ENCODE data around the gene ATP11A.
A peak's percentile ranks its signal among the peaks of the same experiment; 100 is the strongest.

Gene ATP11A

GRCh38 chr13:112911883-112912282, 222.0 kb downstream of the ATP11A start:
- TF ChIP-seq ZSCAN4 (tag by site-specific recombination; IDR thresholded peaks at IDR 0.05) = no peak
- 0 out of 2 replicates have a peak, but pooled peaks have one; percentile 23 for TF ChIP-seq SCRT2 (tag by site-specific recombination; IDR thresholded peaks at IDR 0.05)
- no peak for TF ChIP-seq ZNF521 (tag by site-specific recombination; IDR thresholded peaks at IDR 0.05)
- no peaks in the 10 kb centered on the region; a peak in 1 of 3 replicates for H3K36me3 ChIP-seq (ENCODE audit: control insufficient read depth in 2 of 2, insufficient read depth in 1 of 2, low read length in 2 of 2)
- no peak overlapping the region for H3K27ac ChIP-seq (ENCODE audit: extremely low read depth, low read depth, low read length)
- no peaks in the 10 kb centered on the region for H3K9me3 ChIP-seq (ENCODE audit: control insufficient read depth, insufficient read depth, low read depth, low read length)
- POLR2A ChIA-PET = no interaction called here
- CTCF ChIA-PET = interaction anchor here (0.5 to 0.6 kb wide), 2 partner anchors 20 to 373 kb away, joined by 3 read pairs; no protein-coding TSS in a partner anchor
- H3K4me1 ChIP-seq (ENCODE audit: control insufficient read depth, insufficient read depth, low read length) = no peaks in the 10 kb centered on the region
- H3K4me3 ChIP-seq (ENCODE audit: low read depth, low read length) = no peak overlapping the region

GRCh38 chr13:112912726-112913440, 223.0 kb downstream of the ATP11A start:
- Histone ChIP-seq H3K27ac (ENCODE audit: extremely low read depth, low read depth, low read length) (no peak overlapping the region), H3K4me1 (ENCODE audit: control insufficient read depth, insufficient read depth, low read length) (no peaks in the 10 kb centered on the region), H3K36me3 (ENCODE audit: control insufficient read depth in 2 of 2, insufficient read depth in 1 of 2, low read length in 2 of 2) (no peaks in the 10 kb centered on the region; a peak in 1 of 3 replicates), H3K4me3 (ENCODE audit: low read depth, low read length) (no peak overlapping the region), H3K9me3 (ENCODE audit: control insufficient read depth, insufficient read depth, low read depth, low read length) (no peaks in the 10 kb centered on the region)
- CTCF ChIA-PET = interaction anchor here (0.5 kb wide), 1 partner anchor 114 kb away, joined by 3 read pairs; no protein-coding TSS in a partner anchor
- POLR2A ChIA-PET = no interaction called here
- peak; percentile 48; the same call in 1 of the 2 replicates for TF ChIP-seq KLF9 (tag by site-specific recombination; IDR thresholded peaks at IDR 0.05; ENCODE audit: low read depth)
- TF ChIP-seq ZNF785 (tag by site-specific recombination; IDR thresholded peaks at IDR 0.05) = no peak
- TF ChIP-seq GLIS2 (tag by site-specific recombination; IDR thresholded peaks at IDR 0.05) = no peak

- Histone ChIP-seq H3K4me3 (ENCODE audit: low read depth, low read length) (no peak overlapping the region), H3K27ac (ENCODE audit: extremely low read depth, low read depth, low read length) (no peak overlapping the region), H3K36me3 (ENCODE audit: control insufficient read depth in 2 of 2, insufficient read depth in 1 of 2, low read length in 2 of 2) (no peaks in the 10 kb centered on the region; a peak in 1 of 3 replicates), H3K9me3 (ENCODE audit: control insufficient read depth, insufficient read depth, low read depth, low read length) (no peaks in the 10 kb centered on the region), H3K4me1 (ENCODE audit: control insufficient read depth, insufficient read depth, low read length) (no peaks in the 10 kb centered on the region)
- POLR2A ChIA-PET = no interaction called here
- CTCF ChIA-PET = interaction anchor here (0.6 kb wide), 1 partner anchor 16 kb away, joined by 3 read pairs; no protein-coding TSS in a partner anchor
- TF ChIP-seq ZNF792 (tag by site-specific recombination; IDR thresholded peaks at IDR 0.05) (no peak), ZNF677 (tag by site-specific recombination; IDR thresholded peaks at IDR 0.05) (no peak), ZBTB44 (tag by site-specific recombination; IDR thresholded peaks at IDR 0.05) (no peak), ZNF707 (tag by site-specific recombination; IDR thresholded peaks at IDR 0.05) (no peak), ZBTB10 (tag by site-specific recombination; IDR thresholded peaks at IDR 0.05) (no peak), BCL11A (tag by site-specific recombination; IDR thresholded peaks at IDR 0.05; ENCODE audit: low read depth) (no peak), ZBTB1 (tag by site-specific recombination; IDR thresholded peaks at IDR 0.05) (no peak)
Measured at GRCh38 chr13:112916296-112916695, 226.5 kb downstream of the ATP11A start.

All from HEK293 (cell line).